IMR-90 (cell line): ENCODE data around the gene CD28. TPM values are rescaled to one million over a fixed set of nuclear protein-coding genes. Genes with fewer than 3 reads are reported as not detected.

ENCODE experiments used
- ATAC-seq: fragments of 200-7000 bp; cut with Tn5 transposase; 2 replicates; pipeline ENCODE4 v1.9.1; 2020; ENCODE audit warnings: low read depth, mild to moderate bottlenecking, moderate library complexity
- BruUV-seq: library from RNA; stranded (reverse); fragments of 400-500 nt; replicated peaks from 2 replicates; lab custom pipeline; 2021; lab: Mats Ljungman, UMichigan
- CTCF ChIA-PET: fragments of 300-600 bp; formaldehyde crosslinking; extraction: SDS; loops from one replicate; lab custom pipeline; 2021; ENCODE audit warnings: antibody characterized with exemption; lab: Yijun Ruan, JAX
- POLR2A ChIA-PET: fragments of 300-600 bp; sonication (Branson Sonifier 250); formaldehyde crosslinking; loops from one replicate; lab custom pipeline; 2022; ENCODE audit warnings: antibody characterized with exemption; ENCODE audit not compliant: unreplicated experiment; lab: Charles Lee
- DNase-seq: peaks from one replicate; pipeline ENCODE4 v3.0.0; 2013
- H2AFZ ChIP-seq: replicated peaks from 2 replicates; pipeline ENCODE3; 2013; ENCODE audit warnings: low read length, mild to moderate bottlenecking; ENCODE audit not compliant: poor library complexity
- H2AK5ac ChIP-seq: 2 replicates; pipeline ENCODE4 v1.6.1; 2013; ENCODE audit warnings: low read depth, low read length, inconsistent platforms
- H2AK9ac ChIP-seq: replicated peaks from 2 replicates; pipeline ENCODE3; 2013; ENCODE audit warnings: mild to moderate bottlenecking, low read depth, low read length, moderate library complexity; ENCODE audit not compliant: poor library complexity
- H2BK120ac ChIP-seq: 2 replicates; pipeline ENCODE4 v1.6.1; 2013; ENCODE audit warnings: low read depth, low read length, inconsistent platforms
- H2BK15ac ChIP-seq: 3 replicates; pipeline ENCODE4 v1.6.1; 2013; ENCODE audit warnings: low read depth, low read length, inconsistent platforms
- H2BK20ac ChIP-seq: 2 replicates; pipeline ENCODE4 v1.6.1; 2013; ENCODE audit warnings: low read depth, mild to moderate bottlenecking, inconsistent platforms, low read length, moderate library complexity
- H2BK5ac ChIP-seq: 2 replicates; pipeline ENCODE4 v1.6.1; 2013; ENCODE audit warnings: mild to moderate bottlenecking, low read depth, low read length, inconsistent platforms; ENCODE audit not compliant: poor library complexity, severe bottlenecking
- H3K14ac ChIP-seq: replicated peaks from 2 replicates; pipeline ENCODE4 v1.6.1; 2013; ENCODE audit warnings: low read depth, low read length, inconsistent platforms
- H3K18ac ChIP-seq: 2 replicates; pipeline ENCODE4 v1.6.1; 2013; ENCODE audit warnings: low read depth, low read length, control low read depth
- H3K23ac ChIP-seq: 2 replicates; pipeline ENCODE4 v1.6.1; 2013; ENCODE audit warnings: low read depth, low read length, inconsistent platforms
- H3K27ac ChIP-seq: 2 replicates; pipeline ENCODE4 v1.5.1; 2013; ENCODE audit warnings: mild to moderate bottlenecking, control low read depth, low read length; ENCODE audit not compliant: insufficient read depth
- H3K27me3 ChIP-seq: 2 replicates; pipeline ENCODE4 v1.6.1; 2013; ENCODE audit warnings: low read length; ENCODE audit not compliant: control insufficient read depth, insufficient read depth
- H3K36me3 ChIP-seq: 2 replicates; pipeline ENCODE4 v1.6.1; 2013; ENCODE audit warnings: low read length, mixed read lengths; ENCODE audit not compliant: control insufficient read depth, insufficient read depth
- H3K4ac ChIP-seq: 2 replicates; pipeline ENCODE4 v1.6.1; 2013; ENCODE audit warnings: low read depth, low read length, inconsistent platforms
- H3K4me1 ChIP-seq: 2 replicates; pipeline ENCODE4 v1.6.1; 2013; ENCODE audit warnings: low read length, mixed read lengths; ENCODE audit not compliant: control insufficient read depth, insufficient read depth
- H3K4me2 ChIP-seq: 2 replicates; pipeline ENCODE4 v1.6.1; 2013; ENCODE audit warnings: low read depth, mild to moderate bottlenecking, control low read depth, low read length, moderate library complexity
- H3K4me3 ChIP-seq: 2 replicates; pipeline ENCODE4 v1.5.1; 2013; ENCODE audit warnings: low read depth, mild to moderate bottlenecking, control low read depth, low read length, moderate library complexity; ENCODE audit not compliant: insufficient read depth
- H3K56ac ChIP-seq: 2 replicates; pipeline ENCODE4 v1.6.1; 2013; ENCODE audit warnings: low read length, inconsistent platforms; ENCODE audit not compliant: insufficient read depth; ENCODE audit errors: extremely low read depth
- H3K79me1 ChIP-seq, 2 experiments: 2 replicates each; pipeline ENCODE4 v1.6.1; 2013; ENCODE audit warnings: low read length in 2 of 2, inconsistent platforms in 1 of 2, low read depth in 1 of 2
- H3K9ac ChIP-seq: 2 replicates; pipeline ENCODE4 v1.6.1; 2013; ENCODE audit warnings: low read depth, low read length, control low read depth
- H3K9me1 ChIP-seq: 2 replicates; pipeline ENCODE4 v1.6.1; 2013; ENCODE audit warnings: low read length, inconsistent platforms; ENCODE audit not compliant: insufficient read depth
- H3K9me3 ChIP-seq: 2 replicates; pipeline ENCODE4 v1.6.1; 2013; ENCODE audit warnings: low read length; ENCODE audit not compliant: control insufficient read depth, insufficient read depth
- H4K20me1 ChIP-seq: 2 replicates; pipeline ENCODE4 v1.6.1; 2013; ENCODE audit warnings: low read length, inconsistent platforms; ENCODE audit not compliant: insufficient read depth
- H4K5ac ChIP-seq: 2 replicates; pipeline ENCODE4 v1.6.1; 2013; ENCODE audit warnings: mild to moderate bottlenecking, low read depth, low read length, control low read depth
- H4K8ac ChIP-seq, 2 experiments: 2 replicates each; pipeline ENCODE4 v1.6.1; 2013; ENCODE audit warnings: low read depth in 2 of 2, low read length in 2 of 2, control low read depth in 1 of 2, inconsistent platforms in 1 of 2
- H4K91ac ChIP-seq: 2 replicates; pipeline ENCODE4 v1.6.1; 2013; ENCODE audit warnings: low read depth, low read length, inconsistent platforms; ENCODE audit not compliant: insufficient read depth
- BHLHE40 ChIP-seq: fragments of 150-350 bp; IDR thresholded peaks from 2 replicates; pipeline ENCODE4 v1.6.1; 2016; ENCODE audit warnings: mild to moderate bottlenecking, low read depth, low read length
- CEBPB ChIP-seq: IDR thresholded peaks from 2 replicates; pipeline ENCODE4 v1.6.1; 2012; ENCODE audit warnings: low read depth, low read length, improper control_type of control experiment
- MAFK ChIP-seq: IDR thresholded peaks from 2 replicates; pipeline ENCODE4 v1.6.1; 2012; ENCODE audit warnings: low read depth, low read length, improper control_type of control experiment
- MAZ ChIP-seq: IDR thresholded peaks from 2 replicates; pipeline ENCODE4 v1.6.1; 2012; ENCODE audit warnings: low read depth, mild to moderate bottlenecking, low read length, improper control_type of control experiment, moderate library complexity, borderline replicate concordance
- MXI1 ChIP-seq: IDR thresholded peaks from 2 replicates; pipeline ENCODE4 v1.6.1; 2012; ENCODE audit warnings: low read depth, mild to moderate bottlenecking, low read length, moderate library complexity, borderline replicate concordance
- NFE2L2 ChIP-seq: fragments of 150-350 bp; IDR thresholded peaks from 2 replicates; pipeline ENCODE4 v1.6.1; 2016; ENCODE audit warnings: low read depth, mild to moderate bottlenecking, low read length
- POLR2A ChIP-seq: IDR thresholded peaks from 2 replicates; pipeline ENCODE4 v1.6.1; 2012; ENCODE audit warnings: mild to moderate bottlenecking, low read depth, low read length
- RAD21 ChIP-seq: IDR thresholded peaks from 2 replicates; pipeline ENCODE4 v1.6.1; 2012; ENCODE audit warnings: low read length, improper control_type of control experiment
- RCOR1 ChIP-seq: IDR thresholded peaks from 2 replicates; pipeline ENCODE4 v1.6.1; 2012; ENCODE audit warnings: mild to moderate bottlenecking, low read length, improper control_type of control experiment; ENCODE audit not compliant: insufficient replicate concordance
- WGBS, 2 experiments: methylation state at CpG; one replicate each; pipeline versions ENCODE4 v1.1.5 to v1.1.7; 2013; ENCODE audit warnings: missing lambda C conversion rate in 2 of 2; ENCODE audit not compliant: insufficient read length in 1 of 2; ENCODE audit errors: extremely low coverage in 2 of 2; 5-methylcytosine and 5-hydroxymethylcytosine counted together
- dilution Hi-C: fragments of 300-500 bp; cut with HindIII; formaldehyde crosslinking; loops from one replicate; pipeline ENCODE4 v1.14.3; 2018; ENCODE audit warnings: low sequenced_read_pairs; ENCODE audit not compliant: unreplicated experiment
- in situ Hi-C: fragments of 300-500 bp; cut with MboI; formaldehyde crosslinking; loops from 3 replicates; pipeline ENCODE4 v1.14.3; 2019; ENCODE audit warnings: low sequenced_read_pairs, inconsistent platforms, mixed read lengths
- intact Hi-C: fragments of 100-400 bp; cut with micrococcal nuclease; formaldehyde crosslinking; loops from 2 replicates; pipeline ENCODE4 v1.10.0; 2022
- polyA plus RNA-seq, 3 experiments: library from polyadenylated mRNA; depleted of rRNA; stranded (reverse); fragments of >200 nt; gene quantifications; 2 replicates each; pipeline ENCODE4 v1.2.3, GENCODE V29; 2012; ENCODE audit warnings: low replicate concordance in 1 of 3
- total RNA-seq: library from RNA; depleted of rRNA; stranded (reverse); fragments of >200 nt; gene quantifications from 2 replicates; pipeline ENCODE4 v1.2.3, GENCODE V29; 2012
- TF ChIP-seq, protein P1 (sequence below): fragments of 150-350 bp; IDR thresholded peaks from 2 replicates; pipeline ENCODE4 v1.6.1; 2017; ENCODE audit warnings: mild to moderate bottlenecking, antibody characterized with exemption, low read length, low read depth

The CD28 gene
- total and polyA plus RNA-seq, 2 of the 4 experiments (the other 2 are of a cell fraction) = not detected

DNA sequence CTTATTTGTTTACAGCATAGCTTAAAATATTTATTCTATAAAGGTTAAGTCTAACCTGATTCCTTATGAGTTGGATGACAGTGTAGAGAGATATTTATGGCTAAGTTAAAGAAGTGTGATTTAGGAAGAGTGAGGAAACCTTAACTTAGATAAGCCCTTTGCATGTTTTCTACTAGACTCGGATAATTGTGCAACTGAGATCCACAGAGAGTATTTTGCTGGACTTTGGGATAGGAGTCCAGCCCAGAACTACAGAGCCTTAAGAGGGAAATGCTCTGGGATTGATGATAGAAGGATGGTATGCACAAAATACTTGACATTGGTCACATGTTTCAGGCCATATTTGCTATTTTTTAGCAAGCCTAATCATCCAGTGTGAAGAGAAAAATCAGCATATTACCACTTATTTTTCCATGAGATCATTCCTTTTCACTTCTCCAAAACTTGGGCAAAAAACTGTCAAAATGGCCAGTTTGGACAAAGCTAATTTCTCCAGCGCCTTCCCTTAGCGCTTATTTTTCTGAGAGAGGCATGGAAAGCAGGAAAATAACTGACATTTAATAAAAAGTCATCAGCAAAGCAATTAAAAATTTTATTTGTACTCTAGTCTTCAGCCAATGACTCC lies 3.1 kb downstream of the CD28 start:
- H3K18ac ChIP-seq = no peak overlapping the region
- intact Hi-C loops (no loop called here), in situ Hi-C loops (no loop called here), dilution Hi-C loops (no loop called here)
- H3K9ac ChIP-seq = no peak overlapping the region
- no peak overlapping the region for H2BK15ac ChIP-seq
- no TSS peak for BruUV-seq
- no peak for DNase-seq
- no peak overlapping the region for H3K23ac ChIP-seq
- no peak overlapping the region for H3K4me2 ChIP-seq
- ATAC-seq = no peak
- ChIA-PET POLR2A (no interaction called here), CTCF (no interaction called here)
- H3K9me1 ChIP-seq = no peaks in the 10 kb centered on the region
- no peak overlapping the region for H3K14ac ChIP-seq
- H3K79me1 ChIP-seq = no peaks in the 10 kb centered on the region
- H2AK5ac ChIP-seq = no peak overlapping the region
- no peak overlapping the region for H2BK5ac ChIP-seq
- H4K91ac ChIP-seq = no peak overlapping the region
- no peak overlapping the region for H2AK9ac ChIP-seq
- H2AFZ ChIP-seq = no peak overlapping the region
- no peak for TF ChIP-seq NFE2L2
- TF ChIP-seq RCOR1 = no peak
- no peak for TF ChIP-seq MAFK
- TF ChIP-seq BHLHE40 = no peak
- no peak for TF ChIP-seq CEBPB
- TF ChIP-seq, protein P1, sequence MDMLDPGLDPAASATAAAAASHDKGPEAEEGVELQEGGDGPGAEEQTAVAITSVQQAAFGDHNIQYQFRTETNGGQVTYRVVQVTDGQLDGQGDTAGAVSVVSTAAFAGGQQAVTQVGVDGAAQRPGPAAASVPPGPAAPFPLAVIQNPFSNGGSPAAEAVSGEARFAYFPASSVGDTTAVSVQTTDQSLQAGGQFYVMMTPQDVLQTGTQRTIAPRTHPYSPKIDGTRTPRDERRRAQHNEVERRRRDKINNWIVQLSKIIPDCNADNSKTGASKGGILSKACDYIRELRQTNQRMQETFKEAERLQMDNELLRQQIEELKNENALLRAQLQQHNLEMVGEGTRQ = no peak
- TF ChIP-seq POLR2A = no peak
- no peak for TF ChIP-seq RAD21
- TF ChIP-seq MAZ = no peak
- TF ChIP-seq MXI1 = no peak
- no peak overlapping the region for H4K5ac ChIP-seq
- no peak overlapping the region for H3K56ac ChIP-seq
- H3K9me3 ChIP-seq = no peaks in the 10 kb centered on the region
- H3K4ac ChIP-seq = no peak overlapping the region
- 20% methylated on average over 1 of the region's 3 CpGs; no CpG with 5 or more reads in 1 of the 2 experiments for WGBS, 2 experiments
- H2BK120ac ChIP-seq = no peak overlapping the region
- H4K20me1 ChIP-seq = no peaks in the 10 kb centered on the region
- H3K36me3 ChIP-seq = no peaks in the 10 kb centered on the region
- no peak overlapping the region for H4K8ac ChIP-seq
- H3K4me3 ChIP-seq = no peak overlapping the region
- H3K27me3 ChIP-seq = peaks cover 3% of the 10 kb centered on the region
- no peaks in the 10 kb centered on the region for H3K4me1 ChIP-seq
- H2BK20ac ChIP-seq = no peak overlapping the region
- no peak overlapping the region for H3K27ac ChIP-seq
